Kidney (tissue), 14 donors: ENCODE measurements around the gene CLK2. TPM values are rescaled to one million over a fixed set of nuclear protein-coding genes. Genes with fewer than 3 reads are reported as not detected.
"Not testable (repeated sequence)": the region's sequence is repeated elsewhere in the genome, so short reads cannot be mapped to it uniquely, and the experiment has no call there.

Experiments
- DNase-seq, 5 donors: peaks; one replicate each; pipeline ENCODE4 v3.0.0-alpha.2; 2013 to 2020
- FAIRE-seq: peaks from 2 replicates; lab custom pipeline; 2012; peaks lifted over from hg19 to GRCh38; lab: Jason Lieb, UNC
- H3K27ac ChIP-seq, 2 donors: one replicate each; pipeline ENCODE4 v1.7.0; 2013; ENCODE audit warnings: low read depth in 2 of 2, low read length in 2 of 2, inconsistent platforms in 1 of 2
- H3K27me3 ChIP-seq: one replicate; pipeline ENCODE4 v1.7.1; 2013; ENCODE audit warnings: low read length, inconsistent platforms; ENCODE audit not compliant: control insufficient read depth, insufficient read depth
- H3K36me3 ChIP-seq, 3 donors: one replicate each; pipeline versions ENCODE4 v1.7.0 to v1.7.1; 2013; ENCODE audit warnings: low read length in 3 of 3, control low read depth in 1 of 3, inconsistent platforms in 1 of 3; ENCODE audit not compliant: insufficient read depth in 3 of 3, control insufficient read depth in 2 of 3
- H3K4me1 ChIP-seq, 3 donors: one replicate each; pipeline versions ENCODE4 v1.7.0 to v1.7.1; 2013; ENCODE audit warnings: low read length in 3 of 3, inconsistent platforms in 1 of 3, low read depth in 1 of 3; ENCODE audit not compliant: control insufficient read depth in 2 of 3, insufficient read depth in 2 of 3
- H3K4me3 ChIP-seq, 3 donors: one replicate each; pipeline versions ENCODE4 v1.7.0 to v1.8.1; 2013; ENCODE audit warnings: low read length in 3 of 3, control low read depth in 1 of 3, inconsistent platforms in 1 of 3
- H3K9ac ChIP-seq, 3 donors: one replicate each; pipeline versions ENCODE4 v1.7.0 to v1.7.1; 2013; ENCODE audit warnings: low read length in 3 of 3, control low read depth in 1 of 3, inconsistent platforms in 1 of 3
- H3K9me3 ChIP-seq, 3 donors: one replicate each; pipeline versions ENCODE4 v1.7.0 to v1.7.1; 2013; ENCODE audit warnings: low read length in 3 of 3, control low read depth in 1 of 3, inconsistent platforms in 1 of 3; ENCODE audit not compliant: control insufficient read depth in 2 of 3, insufficient read depth in 1 of 3
- CTCF ChIP-seq: IDR thresholded peaks from 3 replicates; pipeline ENCODE4 v1.5.1; 2012; ENCODE audit warnings: mild to moderate bottlenecking, moderate library complexity, borderline replicate concordance; ENCODE audit not compliant: insufficient read depth; ENCODE audit errors: extremely low read depth
- intact Hi-C: fragments of 100-400 bp; cut with DNase I; formaldehyde crosslinking; loops from one replicate; pipeline ENCODE4 v1.11.1; 2022
- polyA plus RNA-seq: library from polyadenylated mRNA; stranded (reverse); fragments of 350-450 nt; fragmentation: Illumina TruSeq; extraction: RNeasy Lipid Tissue Mini Kit (QIAGEN cat#74804); gene quantifications from one replicate; pipeline ENCODE4 v1.2.3, GENCODE V29; 2014; ENCODE audit warnings: low read depth, low replicate concordance; ENCODE audit not compliant: insufficient read depth
- total RNA-seq: library from RNA; stranded (reverse); fragmentation: NEBNext Ultra II Directional; extraction: Animal tissue kit (Norgen Biotek cat#: 25700); gene quantifications from one replicate; pipeline ENCODE4 v1.2.1, GENCODE V29; 2021
- donor health status: control.
- donor health status: control.
- donor health status: control.
- donor health status: control.
- donor health status: control.
- donor health status: DM: yes; HTN: yes; CAD: no.
- donor health status: Normal renal cell carcinoma (clear cell type).

The CLK2 gene
- total and polyA plus RNA-seq, 2 donors from 2014 or later = 28.9 to 59.7 TPM

GRCh38 chr1:155294520-155295182 is 21.3 kb upstream of the CLK2 start:
- DNase-seq (no peak), FAIRE-seq (no peak)
- Histone ChIP-seq H3K27ac (no peak overlapping the region), H3K36me3 (no peaks in the 10 kb centered on the region), H3K27me3 (peaks cover 19% of the 10 kb centered on the region), H3K9ac (no peak overlapping the region), H3K4me3 (no peak overlapping the region), H3K9me3 (no peaks in the 10 kb centered on the region), H3K4me1 (no peaks in the 10 kb centered on the region)
- TF ChIP-seq CTCF = no peak
- intact Hi-C loops = no loop called here

- no peak for TF ChIP-seq CTCF
- Histone ChIP-seq H3K4me1 (no peaks in the 10 kb centered on the region), H3K9ac (no peak overlapping the region), H3K27me3 (peaks cover 19% of the 10 kb centered on the region), H3K36me3 (no peaks in the 10 kb centered on the region), H3K27ac (no peak overlapping the region), H3K4me3 (no peak overlapping the region), H3K9me3 (no peaks in the 10 kb centered on the region)
- intact Hi-C loops = no loop called here
- DNase-seq = no peak
- FAIRE-seq = no peak
These were observed 19.9 kb upstream of the CLK2 start for GRCh38 chr1:155293086-155293749.

DNA sequence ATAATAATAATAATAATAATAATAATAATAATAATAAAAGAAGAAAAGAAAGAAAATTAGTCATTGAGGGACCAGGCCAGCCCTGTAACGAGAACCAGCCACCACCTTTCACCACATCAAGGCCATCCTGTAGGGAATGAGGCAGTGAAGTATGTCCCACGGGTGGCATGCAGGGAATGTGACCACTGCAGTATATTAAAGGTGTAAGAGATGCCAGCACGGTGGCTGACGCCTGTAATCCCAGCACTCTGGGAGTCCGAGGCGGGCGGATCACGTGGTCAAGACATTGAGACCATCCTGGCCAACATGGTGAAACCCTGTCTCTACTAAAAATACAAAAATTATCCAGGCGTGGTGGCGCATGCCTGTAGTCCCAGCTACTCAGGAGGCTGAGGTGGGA is 17.7 kb upstream of the CLK2 start:
- H3K27ac ChIP-seq, intact Hi-C loops, DNase-seq, H3K4me3 ChIP-seq, FAIRE-seq, H3K9ac ChIP-seq, H3K36me3 ChIP-seq, H3K9me3 ChIP-seq, H3K4me1 ChIP-seq: not testable (repeated sequence)
- H3K27me3 ChIP-seq = peaks cover 18% of the 10 kb centered on the region

GRCh38 chr1:155287987-155288543 is 14.8 kb upstream of the CLK2 start:
- Histone ChIP-seq H3K9me3 (no peaks in the 10 kb centered on the region), H3K27ac (no peak overlapping the region), H3K9ac (no peak overlapping the region), H3K36me3 (no peaks in the 10 kb centered on the region), H3K27me3 (no peaks in the 10 kb centered on the region), H3K4me1 (no peaks in the 10 kb centered on the region), H3K4me3 (no peak overlapping the region)
- no peak for DNase-seq
- intact Hi-C loops = no loop called here
- TF ChIP-seq CTCF = no peak
- FAIRE-seq = no peak
